HCT116 (cell line): Measurements from ENCODE around the gene SEMA5A. TPM values are rescaled to one million over a fixed set of nuclear protein-coding genes. Genes with fewer than 3 reads are reported as not detected.

Source experiments
- ATAC-seq: fragments of 200-7000 bp; cut with Tn5 transposase; 2 replicates; pipeline ENCODE4 v1.9.1; 2020; ENCODE audit warnings: mild to moderate bottlenecking, moderate library complexity
- BruUV-seq: library from RNA; stranded (reverse); fragments of 400-500 nt; replicated peaks from 2 replicates; lab custom pipeline; 2021; lab: Mats Ljungman, UMichigan
- CTCF ChIA-PET: fragments of 300-600 bp; sonication (Branson Sonifier 250); formaldehyde crosslinking; loops from one replicate; lab custom pipeline; 2021; ENCODE audit warnings: antibody characterized with exemption; lab: Charles Lee
- POLR2A ChIA-PET: fragments of 300-600, 350-600 bp; sonication (Branson Sonifier 250); formaldehyde crosslinking; loops from one replicate; lab custom pipeline; 2021; ENCODE audit warnings: antibody characterized with exemption; lab: Charles Lee
- RAD21 ChIA-PET, 2 experiments: fragments of 300-600 bp; sonication (Branson Sonifier 250); formaldehyde crosslinking; loops; one replicate each; lab custom pipeline; 2023; ENCODE audit warnings: low total read pairs in 2 of 2; ENCODE audit not compliant: uncharacterized antibody in 2 of 2, unreplicated experiment in 2 of 2, low non-redundant PET in 1 of 2; lab: Charles Lee
- DNase-seq: peaks from one replicate; pipeline ENCODE4 v3.0.0-alpha.2; 2010; ENCODE audit warnings: low read depth, low spot score
- H2AFZ ChIP-seq: fragments of 200-600 bp; shearing (Covaris generic), sonication (generic); 2 replicates; pipeline ENCODE4 v1.6.1; 2017; ENCODE audit warnings: low read depth, mixed run types, mixed read lengths, antibody characterized with exemption, low read length; ENCODE audit not compliant: poor library complexity, severe bottlenecking
- H3K27ac ChIP-seq: 2 replicates; pipeline ENCODE4 v1.5.1; 2012; ENCODE audit warnings: low read depth, low read length
- H3K27me3 ChIP-seq: fragments of 200-600 bp; sonication (generic); 2 replicates; pipeline ENCODE4 v1.6.1; 2016; ENCODE audit warnings: mixed run types, low read length, mixed read lengths; ENCODE audit not compliant: insufficient read depth
- H3K36me3 ChIP-seq, 2 experiments: fragments of 200-500 bp in 1 of 2; fragments of 200-600 bp in 1 of 2; sonication (Bioruptor generic) in 1 of 2; sonication (generic) in 1 of 2; 2 replicates each; pipeline versions ENCODE4 v1.5.1 to v1.6.1; 2014 to 2016; ENCODE audit warnings: low read length in 2 of 2, inconsistent platforms in 1 of 2, mixed read lengths in 1 of 2, mixed run types in 1 of 2; ENCODE audit not compliant: insufficient read depth in 2 of 2, control insufficient read depth in 1 of 2
- H3K4me1 ChIP-seq, 2 experiments: fragments of 200-600 bp in 1 of 2; sonication (generic) in 1 of 2; 2 replicates each; pipeline versions ENCODE4 v1.5.1 to v1.6.1; 2012 to 2017; ENCODE audit warnings: low read length in 2 of 2, inconsistent platforms in 1 of 2, mild to moderate bottlenecking in 1 of 2, mixed read lengths in 1 of 2, mixed run types in 1 of 2, moderate library complexity in 1 of 2; ENCODE audit not compliant: insufficient read depth in 2 of 2, control insufficient read depth in 1 of 2
- H3K4me2 ChIP-seq: fragments of 200-600 bp; sonication (generic); 2 replicates; pipeline ENCODE4 v1.6.1; 2017; ENCODE audit warnings: mixed run types, low read length, mixed read lengths
- H3K4me3 ChIP-seq, 2 experiments: fragments of 200-600 bp in 1 of 2; sonication (generic) in 1 of 2; replicated peaks in 1 of 2; 2 replicates each; pipeline ENCODE4 v1.5.1; 2011 to 2016; ENCODE audit warnings: low read length in 2 of 2, control low read depth in 1 of 2, low read depth in 1 of 2, mild to moderate bottlenecking in 1 of 2, mixed read lengths in 1 of 2, mixed run types in 1 of 2
- H3K79me2 ChIP-seq: fragments of 200-600 bp; sonication (generic); 2 replicates; pipeline ENCODE4 v1.6.1; 2017; ENCODE audit warnings: mild to moderate bottlenecking, mixed run types, low read length, moderate library complexity, mixed read lengths; ENCODE audit not compliant: insufficient read depth
- H3K9ac ChIP-seq: fragments of 200-600 bp; sonication (generic); 2 replicates; pipeline ENCODE4 v1.6.1; 2016; ENCODE audit warnings: low read length, mixed read lengths
- H3K9me2 ChIP-seq: fragments of 200-600 bp; sonication (generic), shearing (Covaris generic); 2 replicates; pipeline ENCODE4 v1.6.1; 2017; ENCODE audit warnings: mixed run types, mild to moderate bottlenecking, moderate library complexity; ENCODE audit not compliant: insufficient read depth
- H3K9me3 ChIP-seq, 2 experiments: fragments of 200-500 bp in 1 of 2; fragments of 200-600 bp in 1 of 2; sonication (Bioruptor generic) in 1 of 2; sonication (generic) in 1 of 2; 2 replicates each; pipeline ENCODE4 v1.6.1; 2014 to 2017; ENCODE audit warnings: low read length in 2 of 2, mixed read lengths in 2 of 2, inconsistent platforms in 1 of 2, low read depth in 1 of 2, mild to moderate bottlenecking in 1 of 2, mixed run types in 1 of 2, moderate library complexity in 1 of 2; ENCODE audit not compliant: control insufficient read depth in 1 of 2, insufficient read depth in 1 of 2
- H4K20me1 ChIP-seq: fragments of 200-600 bp; sonication (generic), shearing (Covaris generic); 2 replicates; pipeline ENCODE4 v1.6.1; 2017; ENCODE audit warnings: mixed run types, mild to moderate bottlenecking, moderate library complexity; ENCODE audit not compliant: insufficient read depth
- ATF3 ChIP-seq: IDR thresholded peaks from 2 replicates; pipeline ENCODE4 v1.6.1; 2012
- CBX3 ChIP-seq: IDR thresholded peaks from 2 replicates; pipeline ENCODE4 v1.6.1; 2012; ENCODE audit warnings: low read depth
- CEBPB ChIP-seq: IDR thresholded peaks from 2 replicates; pipeline ENCODE4 v1.6.1; 2012; ENCODE audit warnings: low read depth
- CTCF ChIP-seq, 3 experiments: fragments of 200-600 bp in 1 of 3; sonication (generic) in 1 of 3; IDR thresholded peaks in 2 of 3; conservative IDR thresholded peaks in 1 of 3; 2 replicates each; pipeline ENCODE4 v1.5.1; 2012 to 2017; ENCODE audit warnings: low read depth in 2 of 3, low read length in 2 of 3, antibody characterized with exemption in 1 of 3, borderline replicate concordance in 1 of 3, control low read depth in 1 of 3, mild to moderate bottlenecking in 1 of 3, mixed read lengths in 1 of 3, mixed run types in 1 of 3, moderate library complexity in 1 of 3; ENCODE audit not compliant: insufficient read depth in 1 of 3
- ELF1 ChIP-seq: IDR thresholded peaks from 2 replicates; pipeline ENCODE4 v1.6.1; 2012; ENCODE audit warnings: low read depth, borderline replicate concordance
- EZH2 ChIP-seq: fragments of 200-600 bp; sonication (generic); IDR thresholded peaks from 2 replicates; pipeline ENCODE4 v1.6.1; 2017; ENCODE audit warnings: antibody characterized with exemption, mixed run types
- FOSL1 ChIP-seq: IDR thresholded peaks from 2 replicates; pipeline ENCODE4 v1.6.1; 2012; ENCODE audit warnings: low read depth
- JUND ChIP-seq: IDR thresholded peaks from 2 replicates; pipeline ENCODE4 v1.6.1; 2012
- POLR2A ChIP-seq: IDR thresholded peaks from 2 replicates; pipeline ENCODE4 v1.7.0; 2011; ENCODE audit warnings: borderline replicate concordance; ENCODE audit not compliant: insufficient read depth, insufficient read length; ENCODE audit errors: extremely low read depth
- REST ChIP-seq: IDR thresholded peaks from 2 replicates; pipeline ENCODE4 v1.6.1; 2012; ENCODE audit warnings: low read depth
- SRF ChIP-seq: IDR thresholded peaks from 2 replicates; pipeline ENCODE4 v1.6.1; 2012; ENCODE audit warnings: low read depth
- YY1 ChIP-seq: IDR thresholded peaks from 2 replicates; pipeline ENCODE4 v1.6.1; 2011; ENCODE audit warnings: low read length, low read depth, moderate library complexity, mild to moderate bottlenecking; ENCODE audit not compliant: insufficient replicate concordance; ENCODE audit errors: extremely low read depth
- ZFX ChIP-seq: fragments of 450-650 bp; IDR thresholded peaks from 2 replicates; pipeline ENCODE4 v1.6.1; 2017
- intact Hi-C: fragments of 100-400 bp; cut with micrococcal nuclease; formaldehyde crosslinking; loops from 2 replicates; pipeline ENCODE4 v1.10.0; 2022
- total RNA-seq: library from RNA; stranded (reverse); gene quantifications from one replicate; pipeline ENCODE4 v1.2.1, GENCODE V29; 2021; ENCODE audit not compliant: unreplicated experiment

SEMA5A gene
- total RNA-seq, 1 experiment from 2014 or later, result 0.02 TPM

GRCh38 chr5:9269014-9269413 lies 276.9 kb downstream of the SEMA5A start:
- no peaks in the 10 kb centered on the region for H3K36me3 ChIP-seq
- no peaks in the 10 kb centered on the region for H3K79me2 ChIP-seq
- H3K4me2 ChIP-seq, result no peak overlapping the region
- CTCF ChIA-PET, result no interaction called here
- intact Hi-C loops, result no loop called here
- no peaks in the 10 kb centered on the region for H4K20me1 ChIP-seq
- no peak for TF ChIP-seq ATF3
- TF ChIP-seq YY1, result no peak
- TF ChIP-seq CEBPB, result no peak
- no peak for TF ChIP-seq REST
- no peak for TF ChIP-seq CTCF (IDR thresholded peaks at IDR 0.05 in 2 of 3, conservative IDR thresholded peaks at IDR 0.05 in 1 of 3; ENCODE audit: borderline replicate concordance in 1 of 3, insufficient read depth in 1 of 3, low read depth in 2 of 3, low read length in 2 of 3)
- TF ChIP-seq ELF1, result no peak
- no peak for TF ChIP-seq JUND
- no peak for TF ChIP-seq EZH2
- no peak for TF ChIP-seq CBX3
- TF ChIP-seq FOSL1, result no peak
- TF ChIP-seq SRF, result no peak
- TF ChIP-seq ZFX, result no peak
- TF ChIP-seq POLR2A, result no peak
- H3K4me1 ChIP-seq, result no peaks in the 10 kb centered on the region
- peaks cover 0 to 22% of the 10 kb centered on the region in 2 experiments; a peak in 2 of 4 replicates for H3K9me3 ChIP-seq
- no peak overlapping the region for H3K27ac ChIP-seq
- ATAC-seq (no peak), DNase-seq (no peak)
- BruUV-seq, result no TSS peak
- RAD21 ChIA-PET, result no interaction called here
- H3K27me3 ChIP-seq, result no peaks in the 10 kb centered on the region
- H3K9me2 ChIP-seq, result no peaks in the 10 kb centered on the region
- no peak overlapping the region for H2AFZ ChIP-seq
- H3K4me3 ChIP-seq, result no peak overlapping the region
- H3K9ac ChIP-seq, result no peak overlapping the region
- POLR2A ChIA-PET, result no interaction called here
